Neural crest cell (in vitro differentiated cells): ENCODE measurements around the gene ANXA2. TPM values are rescaled to one million over a fixed set of nuclear protein-coding genes. Genes with fewer than 3 reads are reported as not detected.
A peak's percentile ranks its signal among the peaks of the same experiment; 100 is the strongest.

Source experiments
- DNase-seq: peaks from one replicate; pipeline ENCODE4 v3.0.0; 2021; ENCODE audit warnings: low read depth, mixed read lengths, low spot score
- H3K27ac Mint-ChIP-seq: one replicate; pipeline ENCODE4 v1.8.0; 2021; ENCODE audit warnings: mild to moderate bottlenecking, mixed read lengths; ENCODE audit not compliant: unreplicated experiment
- H3K27me3 Mint-ChIP-seq: 2 replicates; pipeline ENCODE4 v1.8.0; 2021; ENCODE audit warnings: low read depth, mild to moderate bottlenecking, mixed read lengths
- H3K36me3 Mint-ChIP-seq: 2 replicates; pipeline ENCODE4 v1.8.0; 2021; ENCODE audit warnings: low read depth, mild to moderate bottlenecking, mixed read lengths
- H3K4me1 Mint-ChIP-seq: 2 replicates; pipeline ENCODE4 v1.8.0; 2021; ENCODE audit warnings: mixed read lengths
- H3K4me3 Mint-ChIP-seq: one replicate; pipeline ENCODE4 v1.8.0; 2021; ENCODE audit warnings: mild to moderate bottlenecking, mixed read lengths
- H3K9me3 Mint-ChIP-seq: 2 replicates; pipeline ENCODE4 v1.8.0; 2021; ENCODE audit warnings: mixed read lengths
- total RNA-seq: library from RNA; stranded (reverse); gene quantifications from 2 replicates; pipeline ENCODE4 v1.2.1, GENCODE V29; 2021
- TF ChIP-seq, protein P1 (sequence below): fragments of 200-600 bp; sonication (generic); conservative IDR thresholded peaks from 2 replicates; pipeline ENCODE4 v1.5.0; 2021; ENCODE audit warnings: antibody characterized with exemption, mild to moderate bottlenecking

The ANXA2 gene
- total RNA-seq, 1 donor from 2014 or later: 122 TPM

DNA sequence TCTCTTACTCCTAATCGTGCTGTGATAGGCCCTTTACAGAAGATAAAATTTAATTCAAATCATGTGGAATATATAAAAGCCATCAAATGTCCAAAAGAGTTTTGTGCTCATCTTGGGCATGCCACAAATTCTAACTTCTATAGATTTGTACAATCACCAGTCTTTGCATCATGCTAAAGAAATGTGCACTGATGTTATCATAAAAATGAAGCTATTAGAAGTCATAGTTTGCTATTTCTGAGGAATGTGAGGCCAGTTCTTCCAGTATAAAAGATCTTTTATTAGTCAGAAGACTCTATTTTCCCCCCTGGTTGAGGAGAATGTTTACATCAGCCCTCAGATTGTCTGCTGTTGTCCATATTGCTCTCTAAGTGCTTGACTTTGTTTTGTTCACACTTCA is 2.1 kb upstream of the ANXA2 start:
- Mint-ChIP-seq H3K27ac (no peak overlapping the region), H3K4me3 (peak overlapping the region; percentile 84), H3K36me3 (no peaks in the 10 kb centered on the region), H3K9me3 (no peaks in the 10 kb centered on the region), H3K4me1 (peaks cover 60% of the 10 kb centered on the region), H3K27me3 (peaks cover 31% of the 10 kb centered on the region)
- no peak for DNase-seq
- TF ChIP-seq, protein P1, sequence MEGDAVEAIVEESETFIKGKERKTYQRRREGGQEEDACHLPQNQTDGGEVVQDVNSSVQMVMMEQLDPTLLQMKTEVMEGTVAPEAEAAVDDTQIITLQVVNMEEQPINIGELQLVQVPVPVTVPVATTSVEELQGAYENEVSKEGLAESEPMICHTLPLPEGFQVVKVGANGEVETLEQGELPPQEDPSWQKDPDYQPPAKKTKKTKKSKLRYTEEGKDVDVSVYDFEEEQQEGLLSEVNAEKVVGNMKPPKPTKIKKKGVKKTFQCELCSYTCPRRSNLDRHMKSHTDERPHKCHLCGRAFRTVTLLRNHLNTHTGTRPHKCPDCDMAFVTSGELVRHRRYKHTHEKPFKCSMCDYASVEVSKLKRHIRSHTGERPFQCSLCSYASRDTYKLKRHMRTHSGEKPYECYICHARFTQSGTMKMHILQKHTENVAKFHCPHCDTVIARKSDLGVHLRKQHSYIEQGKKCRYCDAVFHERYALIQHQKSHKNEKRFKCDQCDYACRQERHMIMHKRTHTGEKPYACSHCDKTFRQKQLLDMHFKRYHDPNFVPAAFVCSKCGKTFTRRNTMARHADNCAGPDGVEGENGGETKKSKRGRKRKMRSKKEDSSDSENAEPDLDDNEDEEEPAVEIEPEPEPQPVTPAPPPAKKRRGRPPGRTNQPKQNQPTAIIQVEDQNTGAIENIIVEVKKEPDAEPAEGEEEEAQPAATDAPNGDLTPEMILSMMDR: no peak

DNA sequence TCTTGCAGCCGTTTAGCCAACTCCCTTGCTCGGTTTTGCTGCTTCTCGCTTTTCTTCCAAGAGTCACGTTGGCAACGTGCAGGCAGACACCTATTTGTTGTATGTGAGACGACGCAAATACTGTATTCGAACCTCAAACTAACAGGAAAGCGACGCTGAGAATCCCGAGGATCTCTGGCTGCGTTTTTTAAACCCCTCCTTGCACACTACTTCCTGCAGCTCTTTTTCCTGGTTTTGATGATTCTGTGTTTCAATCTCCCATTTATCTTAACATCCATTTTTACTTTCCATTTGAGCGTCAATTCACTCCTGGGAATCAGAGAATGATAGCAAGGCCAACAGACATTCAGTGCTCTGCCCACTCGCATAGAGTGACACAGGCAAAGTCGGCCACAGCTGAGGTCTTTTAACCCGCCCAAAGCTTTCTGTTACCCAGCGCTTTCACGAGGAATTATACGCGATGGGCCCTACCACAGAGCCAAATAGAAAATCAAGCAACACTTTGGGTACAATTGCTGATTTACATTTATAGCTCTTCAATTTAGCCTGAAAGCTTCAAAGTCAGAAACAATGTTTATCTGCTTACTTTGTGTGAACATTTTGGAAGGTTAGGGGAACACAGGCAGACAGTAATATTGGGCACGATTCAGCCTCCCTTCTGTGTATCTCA is 1.6 kb upstream of the ANXA2 start:
- TF ChIP-seq, protein P1: no peak
- Mint-ChIP-seq H3K27ac (no peak overlapping the region), H3K9me3 (no peaks in the 10 kb centered on the region), H3K36me3 (no peaks in the 10 kb centered on the region), H3K4me1 (peaks cover 66% of the 10 kb centered on the region), H3K27me3 (peaks cover 33% of the 10 kb centered on the region), H3K4me3 (peak overlapping the region; percentile 84)
- no peak for DNase-seq

DNA sequence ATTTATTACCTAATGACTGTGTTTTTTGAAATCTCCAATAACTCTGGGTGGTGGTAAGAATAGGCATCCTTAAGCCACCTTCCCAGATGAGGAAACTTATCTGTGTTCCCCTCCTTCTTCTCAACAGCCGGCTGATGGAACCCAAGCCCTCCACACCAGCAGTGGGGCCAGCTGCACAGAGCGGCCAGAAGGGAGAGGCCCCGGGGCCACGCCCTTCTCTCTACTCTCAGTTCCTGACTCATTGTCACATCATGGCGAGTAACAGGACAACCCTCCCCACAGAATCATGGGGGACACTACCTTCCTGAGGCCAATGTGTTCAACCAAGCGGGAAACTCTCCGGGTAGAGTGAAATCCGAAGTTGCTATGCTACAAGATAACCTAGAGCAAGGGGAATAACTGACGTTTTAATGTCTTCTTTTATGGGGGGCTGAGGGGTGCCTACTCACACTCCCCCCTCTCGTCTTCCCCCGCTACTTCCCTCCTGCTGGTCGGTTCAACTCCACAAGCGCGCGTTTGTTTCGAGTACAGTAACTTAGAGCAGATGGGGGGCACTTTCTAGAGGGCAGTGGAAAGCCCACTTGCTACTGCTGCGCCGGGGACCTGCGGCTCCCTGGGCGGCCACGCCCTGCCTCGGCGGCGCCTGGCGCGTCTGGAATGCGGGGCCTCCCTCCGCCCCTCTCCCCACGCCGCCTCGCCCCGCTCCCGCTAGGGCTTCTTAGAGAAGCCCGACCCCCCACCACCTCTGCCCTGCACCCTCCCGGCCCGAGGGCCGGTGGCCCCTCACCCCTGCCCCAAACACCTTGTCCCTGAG is 621 bp downstream of the ANXA2 start:
- DNase-seq: no peak
- Mint-ChIP-seq H3K27ac (peak overlapping the region; percentile 53), H3K27me3 (peaks cover 39% of the 10 kb centered on the region), H3K4me1 (peaks cover 75% of the 10 kb centered on the region), H3K4me3 (peak overlapping the region; percentile 84), H3K9me3 (no peaks in the 10 kb centered on the region), H3K36me3 (no peaks in the 10 kb centered on the region)
- TF ChIP-seq, protein P1: no peak

DNA sequence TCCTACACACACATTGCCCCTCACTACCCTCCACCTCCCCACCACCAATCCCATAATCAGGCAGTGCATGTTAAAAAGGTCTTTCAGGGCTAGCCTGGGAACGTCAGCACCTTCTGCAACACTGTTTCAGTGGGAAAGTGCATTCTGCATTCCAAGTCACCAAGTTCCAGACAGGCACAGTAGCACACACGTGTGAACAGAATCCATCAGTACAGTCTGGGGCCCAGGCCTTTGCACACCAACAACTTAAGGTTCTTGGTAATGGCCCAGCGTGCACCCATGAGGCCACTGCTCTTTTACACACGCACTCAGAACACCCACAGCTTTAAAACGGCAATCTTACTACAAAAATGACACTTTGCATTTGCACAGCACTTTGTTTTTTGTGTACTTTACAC is 1.2 kb downstream of the ANXA2 start:
- TF ChIP-seq, protein P1: no peak

DNA sequence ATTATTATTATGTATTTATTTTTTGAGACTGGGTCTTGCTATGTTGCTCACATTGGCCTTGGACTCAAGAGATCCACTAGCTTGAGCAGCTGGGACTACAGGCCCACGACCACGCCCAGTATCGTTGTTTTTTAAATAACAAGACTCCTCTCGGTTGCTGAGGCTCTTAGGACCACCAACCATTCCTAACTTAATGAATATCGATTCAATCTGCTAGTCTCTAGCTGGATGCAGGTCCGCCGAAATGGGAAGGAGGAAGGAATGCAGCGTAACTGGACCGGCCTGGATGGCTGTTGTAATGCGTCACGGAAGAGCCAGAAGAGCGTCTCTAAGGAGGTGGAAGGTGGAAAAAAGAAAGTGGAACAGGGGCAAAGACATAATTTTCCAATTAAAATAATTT is 1.7 kb downstream of the ANXA2 start:
- TF ChIP-seq, protein P1: no peak
- no peak for DNase-seq
- H3K4me3 Mint-ChIP-seq: peak overlapping the region; percentile 84
- H3K4me1 Mint-ChIP-seq: peaks cover 80% of the 10 kb centered on the region
- peaks cover 44% of the 10 kb centered on the region for H3K27me3 Mint-ChIP-seq
- no peaks in the 10 kb centered on the region for H3K36me3 Mint-ChIP-seq
- no peak overlapping the region for H3K27ac Mint-ChIP-seq
- H3K9me3 Mint-ChIP-seq: no peaks in the 10 kb centered on the region

More for the DNA sequence above, 1.2 kb downstream of the ANXA2 start:
- DNase-seq: no peak
- Mint-ChIP-seq H3K4me3 (peak overlapping the region; percentile 84), H3K9me3 (no peaks in the 10 kb centered on the region), H3K27ac (peak overlapping the region; percentile 53), H3K36me3 (no peaks in the 10 kb centered on the region), H3K27me3 (peaks cover 42% of the 10 kb centered on the region), H3K4me1 (peaks cover 75% of the 10 kb centered on the region)
